Uterus (tissue), 2 donors: ENCODE measurements around the gene MAP4K3.

Source experiments
- CTCF ChIP-seq, 4 experiments: fragments of 200-600 bp in 2 of 4; fragments of 450-650 bp in 2 of 4; sonication (generic) in 2 of 4; IDR thresholded peaks; one replicate each; pipeline ENCODE4 v1.5.1; 2016 to 2019; ENCODE audit warnings: antibody characterized with exemption in 4 of 4, mild to moderate bottlenecking in 2 of 4, moderate library complexity in 1 of 4
- POLR2A ChIP-seq, 2 donors: fragments of 450-650 bp; IDR thresholded peaks; one replicate each; pipeline ENCODE4 v1.6.1; 2016; ENCODE audit warnings: antibody characterized with exemption in 2 of 2, mild to moderate bottlenecking in 1 of 2, moderate library complexity in 1 of 2

GRCh38 chr2:39401319-39401718 lies 35.8 kb downstream of the MAP4K3 start:
- TF ChIP-seq CTCF (IDR thresholded peaks at IDR 0.05) (no peak), POLR2A (IDR thresholded peaks at IDR 0.05) (no peak)
